A673 (cell line): ENCODE results near the gene BEST2.

Experiments
- EZH2 ChIP-seq: fragments of 200-600 bp; sonication (generic); IDR thresholded peaks from 2 replicates; pipeline ENCODE4 v1.6.1; 2017; ENCODE audit warnings: borderline replicate concordance, low read depth, mild to moderate bottlenecking, mixed read lengths, antibody characterized with exemption, low read length; ENCODE audit not compliant: poor library complexity, severe bottlenecking
- TF ChIP-seq, protein P1 (sequence below): fragments of 300-800, 200-600 bp; sonication (generic); conservative IDR thresholded peaks from 2 replicates; pipeline ENCODE4 v1.5.1; 2017; ENCODE audit warnings: low read depth, mild to moderate bottlenecking, antibody characterized with exemption, low read length, moderate library complexity, mixed read lengths

DNA sequence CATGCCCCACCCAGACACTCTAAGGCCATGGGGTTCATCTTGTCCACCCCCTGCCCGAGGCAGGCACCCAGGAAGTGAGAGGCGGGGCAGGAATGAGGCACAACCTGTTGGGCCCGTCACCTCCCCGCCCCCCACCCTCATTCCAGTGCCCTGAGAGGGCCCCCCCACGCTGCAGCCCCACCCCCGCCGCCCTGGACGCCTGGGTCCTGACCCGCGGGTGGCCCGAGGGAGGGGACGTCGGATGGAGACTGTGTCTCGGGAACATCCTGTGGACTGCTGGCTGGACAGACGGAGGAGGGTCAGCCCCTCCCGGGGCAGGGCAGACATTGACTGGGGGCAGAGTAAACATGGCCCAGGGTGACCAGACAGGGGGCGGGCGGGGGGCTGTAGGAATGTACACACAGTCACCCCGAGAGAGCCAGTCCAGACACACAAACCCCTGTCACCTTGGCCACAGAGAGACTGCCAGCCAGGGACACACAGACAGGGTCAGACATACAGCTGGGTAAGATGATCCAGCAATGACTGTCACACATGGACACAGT, 32.3 kb downstream of the BEST2 start:
- TF ChIP-seq, protein P1, sequence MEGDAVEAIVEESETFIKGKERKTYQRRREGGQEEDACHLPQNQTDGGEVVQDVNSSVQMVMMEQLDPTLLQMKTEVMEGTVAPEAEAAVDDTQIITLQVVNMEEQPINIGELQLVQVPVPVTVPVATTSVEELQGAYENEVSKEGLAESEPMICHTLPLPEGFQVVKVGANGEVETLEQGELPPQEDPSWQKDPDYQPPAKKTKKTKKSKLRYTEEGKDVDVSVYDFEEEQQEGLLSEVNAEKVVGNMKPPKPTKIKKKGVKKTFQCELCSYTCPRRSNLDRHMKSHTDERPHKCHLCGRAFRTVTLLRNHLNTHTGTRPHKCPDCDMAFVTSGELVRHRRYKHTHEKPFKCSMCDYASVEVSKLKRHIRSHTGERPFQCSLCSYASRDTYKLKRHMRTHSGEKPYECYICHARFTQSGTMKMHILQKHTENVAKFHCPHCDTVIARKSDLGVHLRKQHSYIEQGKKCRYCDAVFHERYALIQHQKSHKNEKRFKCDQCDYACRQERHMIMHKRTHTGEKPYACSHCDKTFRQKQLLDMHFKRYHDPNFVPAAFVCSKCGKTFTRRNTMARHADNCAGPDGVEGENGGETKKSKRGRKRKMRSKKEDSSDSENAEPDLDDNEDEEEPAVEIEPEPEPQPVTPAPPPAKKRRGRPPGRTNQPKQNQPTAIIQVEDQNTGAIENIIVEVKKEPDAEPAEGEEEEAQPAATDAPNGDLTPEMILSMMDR, result no peak
- no peak for TF ChIP-seq EZH2
